CD4-positive, alpha-beta T cell treated with Interleukin-10 for 1 hour (primary cell): ENCODE data around the gene UACA.

ENCODE experiments used
- DNase-seq: peaks from one replicate; pipeline ENCODE4 v3.0.0-alpha.2; 2020

The UACA gene

DNA sequence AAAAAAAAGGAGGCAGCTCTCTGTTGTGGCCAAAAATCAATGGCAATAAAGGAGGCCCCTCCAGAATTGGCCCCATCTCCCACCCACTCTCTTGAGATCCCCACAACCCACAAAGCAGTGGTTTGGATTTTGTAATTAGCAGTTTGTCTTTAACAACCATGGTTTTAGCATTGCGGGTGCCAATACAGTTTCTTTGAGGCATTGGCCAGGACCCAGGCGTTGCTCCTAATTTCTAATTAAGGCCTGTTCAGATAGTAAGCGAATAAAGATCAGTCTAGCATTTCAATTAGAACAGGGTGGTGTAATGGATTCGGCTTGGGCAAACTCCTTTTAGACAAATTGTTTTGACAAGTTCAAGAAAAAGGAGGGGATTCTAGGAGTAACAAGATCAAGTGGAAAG lies 23.6 kb upstream of the UACA start:
- no peak for DNase-seq

- DNase-seq = no peak
These were observed 20.3 kb upstream of the UACA start for GRCh38 chr15:70783610-70784022.

- no peak for DNase-seq
These were observed 19.7 kb upstream of the UACA start for GRCh38 chr15:70783041-70783440.

- DNase-seq = no peak
These were observed 17.9 kb upstream of the UACA start for GRCh38 chr15:70781236-70781635.

GRCh38 chr15:70778258-70779076 lies 15.1 kb upstream of the UACA start:
- no peak for DNase-seq

- DNase-seq = no peak
These were observed 14.0 kb upstream of the UACA start for GRCh38 chr15:70777170-70777926.

- DNase-seq = no peak
These were observed 11.8 kb upstream of the UACA start for GRCh38 chr15:70775160-70775559.

GRCh38 chr15:70772402-70772801 lies 9.0 kb upstream of the UACA start:
- no peak for DNase-seq

DNA sequence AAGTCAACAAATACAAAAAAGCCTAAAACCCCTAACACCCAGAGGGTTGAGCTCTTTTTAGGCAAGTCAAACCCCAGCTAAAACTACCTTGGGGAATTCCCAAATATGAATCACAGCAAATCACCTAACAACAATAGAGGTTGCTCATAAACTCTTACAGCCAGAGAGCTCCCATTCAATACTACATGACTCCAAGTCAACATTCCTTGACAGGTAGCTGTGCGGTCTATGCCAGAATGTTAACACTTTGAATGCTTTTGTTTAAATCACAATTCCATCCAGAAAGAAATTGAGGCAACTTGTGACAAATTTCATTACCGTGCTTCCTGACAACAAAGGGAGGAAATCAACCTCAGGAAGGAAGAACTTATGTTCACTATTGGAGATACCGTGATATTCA lies 7.5 kb upstream of the UACA start:
- no peak for DNase-seq

GRCh38 chr15:70768257-70768883 lies 5.0 kb upstream of the UACA start:
- DNase-seq = no peak

DNA sequence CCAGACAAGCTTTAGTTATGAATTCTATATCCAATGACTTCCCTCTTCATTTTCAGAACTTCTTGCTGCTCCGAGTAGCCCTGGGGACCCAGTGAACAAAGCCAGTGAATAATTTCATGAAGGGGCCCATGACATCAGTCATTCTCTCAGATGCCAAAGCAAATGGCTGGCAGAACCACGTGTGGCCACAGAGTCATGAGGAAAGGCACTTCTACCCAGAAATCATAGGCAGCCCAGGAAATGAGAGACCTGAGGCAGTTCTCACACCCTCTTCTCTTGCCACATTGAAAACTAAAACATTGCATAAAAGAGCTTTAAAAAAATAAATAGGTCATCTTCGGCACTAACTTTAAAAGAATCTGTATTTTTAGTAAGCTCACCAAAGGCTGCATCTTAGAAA lies 4.3 kb upstream of the UACA start:
- no peak for DNase-seq

DNA sequence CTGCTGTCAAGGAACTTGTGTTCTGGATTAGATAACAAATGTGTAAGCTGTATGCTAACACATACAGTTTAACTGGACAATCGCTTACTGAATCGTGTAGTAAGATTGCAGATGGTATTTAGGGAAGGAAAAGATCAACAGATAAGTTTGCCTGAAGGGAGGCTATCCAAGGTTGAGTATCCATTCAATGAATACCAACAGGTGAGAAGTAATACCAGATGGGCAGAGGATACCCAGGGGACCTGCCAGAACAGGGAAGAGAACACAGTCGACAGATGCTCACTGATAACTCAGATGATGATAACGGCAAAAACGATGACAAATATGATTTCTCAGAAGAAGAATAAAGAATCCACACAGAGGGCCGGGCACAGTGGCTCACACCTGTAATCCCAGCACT lies 3.2 kb upstream of the UACA start:
- DNase-seq = no peak

DNA sequence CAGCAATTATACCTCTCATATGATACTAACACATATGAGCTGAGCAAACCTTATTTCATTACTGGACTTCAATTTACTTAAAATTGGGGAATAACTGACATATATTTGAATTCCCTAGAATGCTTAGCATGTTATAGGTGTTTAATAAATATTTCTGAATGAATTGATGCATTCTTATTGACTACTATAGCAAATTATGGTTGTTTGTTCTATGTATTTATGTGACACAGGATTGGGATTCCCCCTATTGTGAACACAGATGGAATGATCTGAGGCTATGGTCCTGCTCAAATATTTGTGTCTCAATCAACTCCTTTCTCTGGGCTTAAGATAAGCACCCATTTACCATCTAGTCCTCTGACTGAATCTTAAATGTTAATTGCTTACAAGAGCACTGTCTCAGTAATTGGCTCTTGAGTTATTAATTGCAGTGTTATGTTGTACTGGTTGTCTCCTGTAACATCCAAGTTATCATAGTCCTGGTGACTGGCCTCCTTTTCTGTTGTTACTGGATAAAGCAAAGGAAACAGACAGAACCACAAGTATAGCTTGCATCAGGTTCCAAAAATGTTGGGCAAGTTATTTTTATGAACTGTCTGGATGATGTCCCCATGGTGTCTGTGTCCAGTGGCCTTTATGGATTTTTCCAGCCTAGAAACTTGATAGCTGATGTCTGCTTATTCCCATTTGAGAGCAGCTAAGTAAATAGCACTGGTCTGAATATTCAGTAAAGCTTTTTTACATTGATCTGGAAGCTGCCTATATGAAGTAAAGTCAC lies 2.3 kb upstream of the UACA start:
- no peak for DNase-seq

- DNase-seq = no peak
These were observed 782 bp upstream of the UACA start for GRCh38 chr15:70763950-70764730.

GRCh38 chr15:70762469-70763119 lies 764 bp downstream of the UACA start:
- no peak for DNase-seq

DNA sequence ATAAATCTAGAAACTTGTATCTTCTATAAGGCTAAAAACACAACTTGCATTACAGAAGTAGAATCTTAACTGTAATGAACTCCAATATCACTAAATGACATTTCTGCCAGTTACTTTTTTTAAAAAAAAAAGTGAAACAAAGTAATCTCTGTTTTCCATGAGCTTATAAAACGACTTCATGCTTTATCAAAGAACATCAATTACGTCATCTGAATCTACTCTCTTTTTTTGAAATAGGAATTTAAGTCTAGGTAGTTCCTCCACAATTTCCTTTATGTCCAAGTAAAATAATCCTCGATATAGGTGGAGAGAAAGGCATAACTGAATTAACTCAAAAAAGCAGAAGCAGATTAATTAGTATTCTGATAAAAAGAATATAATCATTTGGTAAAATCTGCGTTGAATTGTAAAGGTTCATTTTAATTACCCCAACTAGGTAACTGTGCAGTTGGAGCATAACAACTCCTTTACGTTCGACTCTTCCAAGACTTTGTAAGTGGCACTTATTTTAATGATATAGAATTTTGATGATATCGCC lies 1.4 kb downstream of the UACA start:
- no peak for DNase-seq

GRCh38 chr15:70761046-70761445 lies 2.3 kb downstream of the UACA start:
- no peak for DNase-seq

DNA sequence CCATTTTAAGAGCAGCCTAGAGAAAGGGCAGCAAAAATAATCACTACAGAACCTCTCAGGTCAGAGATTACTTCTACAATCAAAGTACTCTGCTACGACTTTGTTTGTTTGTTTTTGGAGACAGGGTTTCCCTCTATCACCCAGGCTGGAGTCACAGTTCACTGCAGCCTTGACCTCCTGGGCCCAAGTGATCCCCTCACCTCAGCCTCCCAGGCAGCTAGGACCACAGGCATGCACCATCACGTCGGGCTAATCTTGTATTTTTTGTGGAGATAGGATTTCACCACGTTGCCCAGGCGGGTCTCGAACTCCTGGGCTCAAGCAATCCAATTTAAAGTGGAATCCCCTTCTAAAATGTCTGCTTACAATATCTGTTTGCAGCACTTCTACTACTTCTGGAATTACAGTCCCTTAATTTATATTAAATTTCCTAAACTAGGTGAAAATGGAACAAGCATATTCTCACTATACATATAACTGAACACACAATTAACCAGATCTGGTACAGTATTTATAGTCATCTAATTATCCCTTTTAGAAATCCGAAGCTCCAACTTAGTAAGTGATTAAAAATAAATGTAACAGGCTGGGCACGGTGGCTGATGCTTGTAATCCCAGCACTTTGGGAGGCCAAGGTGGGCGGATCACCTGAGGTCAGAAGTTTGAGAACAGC lies 4.4 kb downstream of the UACA start:
- no peak for DNase-seq

- no peak for DNase-seq
These were observed 5.7 kb downstream of the UACA start for GRCh38 chr15:70757627-70758026.

GRCh38 chr15:70754862-70755261 lies 8.5 kb downstream of the UACA start:
- no peak for DNase-seq
